A673 (cell line): ENCODE measurements around the gene CDKN1A. TPM values are rescaled to one million over a fixed set of nuclear protein-coding genes. Genes with fewer than 3 reads are reported as not detected.

Experiments used
- BruUV-seq: library from RNA; stranded (reverse); fragments of 400-500 nt; replicated peaks from 2 replicates; lab custom pipeline; 2021; lab: Mats Ljungman, UMichigan
- CTCF ChIA-PET: fragments of 300-600 bp; sonication (Branson Sonifier 250); formaldehyde crosslinking; loops from one replicate; lab custom pipeline; 2022; ENCODE audit warnings: antibody characterized with exemption; lab: Charles Lee
- POLR2A ChIA-PET: fragments of 300-600 bp; sonication (Branson Sonifier 250); formaldehyde crosslinking; loops from one replicate; lab custom pipeline; 2022; ENCODE audit warnings: antibody characterized with exemption; ENCODE audit not compliant: low non-redundant PET; lab: Charles Lee
- DNase-seq: peaks from one replicate; pipeline ENCODE4 v3.0.0-alpha.2; 2015; ENCODE audit warnings: low spot score
- H3K27ac ChIP-seq: fragments of 200-600 bp; sonication (generic); 2 replicates; pipeline ENCODE4 v1.5.1; 2016; ENCODE audit warnings: mixed run types, low read depth, mild to moderate bottlenecking, mixed read lengths, antibody characterized with exemption, low read length; ENCODE audit not compliant: poor library complexity, severe bottlenecking
- H3K27me3 ChIP-seq: fragments of 200-600 bp; sonication (generic); replicated peaks from 2 replicates; pipeline ENCODE4 v1.6.1; 2017; ENCODE audit warnings: mixed run types, low read depth, mild to moderate bottlenecking, mixed read lengths, antibody characterized with exemption, low read length; ENCODE audit not compliant: insufficient read depth, poor library complexity
- H3K36me3 ChIP-seq: fragments of 200-600 bp; sonication (generic); 2 replicates; pipeline ENCODE4 v1.6.1; 2016; ENCODE audit warnings: mixed run types, mild to moderate bottlenecking, mixed read lengths, antibody characterized with exemption, low read length; ENCODE audit not compliant: insufficient read depth, poor library complexity, severe bottlenecking
- H3K4me1 ChIP-seq: fragments of 200-600 bp; sonication (generic); 2 replicates; pipeline ENCODE4 v1.6.1; 2017; ENCODE audit warnings: mixed run types, mild to moderate bottlenecking, mixed read lengths, antibody characterized with exemption, low read length; ENCODE audit not compliant: insufficient read depth, poor library complexity, severe bottlenecking
- H3K4me3 ChIP-seq: fragments of 200-600 bp; sonication (generic); 2 replicates; pipeline ENCODE4 v1.5.1; 2016; ENCODE audit warnings: low read depth, mixed run types, mild to moderate bottlenecking, mixed read lengths, low read length; ENCODE audit not compliant: poor library complexity, severe bottlenecking
- H3K9me3 ChIP-seq: fragments of 200-600 bp; sonication (generic); 2 replicates; pipeline ENCODE4 v1.6.1; 2016; ENCODE audit warnings: mixed run types, low read depth, mild to moderate bottlenecking, mixed read lengths, antibody characterized with exemption, low read length; ENCODE audit not compliant: poor library complexity, severe bottlenecking
- EZH2 ChIP-seq: fragments of 200-600 bp; sonication (generic); IDR thresholded peaks from 2 replicates; pipeline ENCODE4 v1.6.1; 2017; ENCODE audit warnings: borderline replicate concordance, low read depth, mild to moderate bottlenecking, mixed read lengths, antibody characterized with exemption, low read length; ENCODE audit not compliant: poor library complexity, severe bottlenecking
- intact Hi-C: fragments of 100-400 bp; cut with micrococcal nuclease; formaldehyde crosslinking; loops from one replicate; pipeline ENCODE4 v1.10.0; 2022; ENCODE audit not compliant: unreplicated experiment
- total RNA-seq: library from RNA; stranded (reverse); gene quantifications from 2 replicates; pipeline ENCODE4 v1.2.3, GENCODE V29; 2021
- TF ChIP-seq, protein P1 (sequence below): fragments of 300-800, 200-600 bp; sonication (generic); conservative IDR thresholded peaks from 2 replicates; pipeline ENCODE4 v1.5.1; 2017; ENCODE audit warnings: low read depth, mild to moderate bottlenecking, antibody characterized with exemption, low read length, moderate library complexity, mixed read lengths

The CDKN1A gene
- total RNA-seq, 1 experiment from 2014 or later = 33.6 TPM

GRCh38 chr6:36673882-36674281 is 4.6 kb upstream of the CDKN1A start:
- H3K36me3 ChIP-seq = no peaks in the 10 kb centered on the region
- ChIA-PET CTCF (no interaction called here), POLR2A (no interaction called here)
- no peak overlapping the region for H3K27ac ChIP-seq
- peaks cover 13% of the 10 kb centered on the region for H3K4me1 ChIP-seq
- no peak overlapping the region for H3K4me3 ChIP-seq
- H3K9me3 ChIP-seq = no peaks in the 10 kb centered on the region
- TF ChIP-seq, protein P1, sequence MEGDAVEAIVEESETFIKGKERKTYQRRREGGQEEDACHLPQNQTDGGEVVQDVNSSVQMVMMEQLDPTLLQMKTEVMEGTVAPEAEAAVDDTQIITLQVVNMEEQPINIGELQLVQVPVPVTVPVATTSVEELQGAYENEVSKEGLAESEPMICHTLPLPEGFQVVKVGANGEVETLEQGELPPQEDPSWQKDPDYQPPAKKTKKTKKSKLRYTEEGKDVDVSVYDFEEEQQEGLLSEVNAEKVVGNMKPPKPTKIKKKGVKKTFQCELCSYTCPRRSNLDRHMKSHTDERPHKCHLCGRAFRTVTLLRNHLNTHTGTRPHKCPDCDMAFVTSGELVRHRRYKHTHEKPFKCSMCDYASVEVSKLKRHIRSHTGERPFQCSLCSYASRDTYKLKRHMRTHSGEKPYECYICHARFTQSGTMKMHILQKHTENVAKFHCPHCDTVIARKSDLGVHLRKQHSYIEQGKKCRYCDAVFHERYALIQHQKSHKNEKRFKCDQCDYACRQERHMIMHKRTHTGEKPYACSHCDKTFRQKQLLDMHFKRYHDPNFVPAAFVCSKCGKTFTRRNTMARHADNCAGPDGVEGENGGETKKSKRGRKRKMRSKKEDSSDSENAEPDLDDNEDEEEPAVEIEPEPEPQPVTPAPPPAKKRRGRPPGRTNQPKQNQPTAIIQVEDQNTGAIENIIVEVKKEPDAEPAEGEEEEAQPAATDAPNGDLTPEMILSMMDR = no peak
- TF ChIP-seq EZH2 = no peak
- BruUV-seq = no TSS peak
- intact Hi-C loops = no loop called here
- no peak for DNase-seq
- H3K27me3 ChIP-seq = no peaks in the 10 kb centered on the region

GRCh38 chr6:36674942-36675341 is 3.6 kb upstream of the CDKN1A start:
- H3K9me3 ChIP-seq = no peaks in the 10 kb centered on the region
- no TSS peak for BruUV-seq
- H3K27me3 ChIP-seq = no peaks in the 10 kb centered on the region
- no peak overlapping the region for H3K27ac ChIP-seq
- H3K36me3 ChIP-seq = no peaks in the 10 kb centered on the region
- no peak for TF ChIP-seq EZH2
- TF ChIP-seq, protein P1 = no peak
- peaks cover 13% of the 10 kb centered on the region for H3K4me1 ChIP-seq
- ChIA-PET POLR2A (no interaction called here), CTCF (no interaction called here)
- no peak overlapping the region for H3K4me3 ChIP-seq
- DNase-seq = no peak
- intact Hi-C loops = no loop called here

- H3K36me3 ChIP-seq = no peaks in the 10 kb centered on the region
- BruUV-seq = no TSS peak
- ChIA-PET POLR2A (interaction anchor here (1.0 kb wide), 1 partner anchor 10 kb away, joined by 3 read pairs; no protein-coding TSS in a partner anchor), CTCF (no interaction called here)
- H3K4me3 ChIP-seq = no peak overlapping the region
- TF ChIP-seq EZH2 = no peak
- TF ChIP-seq, protein P1 = no peak
- DNase-seq = no peak
- H3K27ac ChIP-seq = no peak overlapping the region
- H3K4me1 ChIP-seq = peaks cover 19% of the 10 kb centered on the region
- H3K9me3 ChIP-seq = no peaks in the 10 kb centered on the region
- no peaks in the 10 kb centered on the region for H3K27me3 ChIP-seq
- intact Hi-C loops = no loop called here
Measured at GRCh38 chr6:36676141-36677058, 2.1 kb upstream of the CDKN1A start.
